ENCODE measurements around the gene HSBP1. TPM values are rescaled to one million over a fixed set of nuclear protein-coding genes. Genes with fewer than 3 reads are reported as not detected.

HSBP1 gene
- total RNA-seq, 1 donor from 2014 or later, result 22.0 TPM

DNA sequence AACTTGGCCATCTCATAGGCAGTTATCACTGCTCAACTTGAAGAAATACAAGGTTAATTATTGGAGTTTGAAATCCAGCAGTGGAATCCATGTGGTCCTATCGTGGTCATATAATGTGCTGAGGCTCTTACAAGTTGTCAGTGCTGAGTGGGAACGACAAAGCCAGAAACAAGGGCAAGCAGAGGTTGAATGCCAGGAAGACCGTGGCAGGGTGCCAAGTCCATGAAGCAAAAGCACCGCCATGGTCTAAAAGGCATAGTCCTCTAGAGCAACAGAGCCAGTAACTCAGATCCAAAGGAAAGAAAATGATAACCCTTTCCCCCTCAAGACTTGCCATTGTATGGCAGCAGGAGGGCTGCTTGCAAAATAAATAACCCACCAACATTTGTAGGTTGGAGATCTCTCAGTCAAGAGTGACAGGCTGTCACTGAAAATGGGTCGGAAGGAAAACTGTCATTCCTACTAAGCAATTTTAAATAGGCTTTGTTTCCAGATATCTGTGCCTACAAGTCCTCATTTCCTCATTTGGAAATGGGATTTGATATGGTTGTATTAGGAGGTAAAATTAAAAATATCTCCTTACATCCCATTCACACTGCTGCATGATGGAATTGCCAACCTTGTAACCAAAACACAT is 36.4 kb upstream of the HSBP1 start:
- H3K27me3 ChIP-seq (ENCODE audit: control insufficient read depth, insufficient read depth, low read length), result no peaks in the 10 kb centered on the region
- no peak overlapping the region for H3K4me3 ChIP-seq (ENCODE audit: low read depth, low read length)
- DNase-seq (ENCODE audit: low read depth), result no peak
- no peaks in the 10 kb centered on the region for H3K36me3 ChIP-seq (ENCODE audit: control insufficient read depth, insufficient read depth, low read length)
- TF ChIP-seq, protein P1, sequence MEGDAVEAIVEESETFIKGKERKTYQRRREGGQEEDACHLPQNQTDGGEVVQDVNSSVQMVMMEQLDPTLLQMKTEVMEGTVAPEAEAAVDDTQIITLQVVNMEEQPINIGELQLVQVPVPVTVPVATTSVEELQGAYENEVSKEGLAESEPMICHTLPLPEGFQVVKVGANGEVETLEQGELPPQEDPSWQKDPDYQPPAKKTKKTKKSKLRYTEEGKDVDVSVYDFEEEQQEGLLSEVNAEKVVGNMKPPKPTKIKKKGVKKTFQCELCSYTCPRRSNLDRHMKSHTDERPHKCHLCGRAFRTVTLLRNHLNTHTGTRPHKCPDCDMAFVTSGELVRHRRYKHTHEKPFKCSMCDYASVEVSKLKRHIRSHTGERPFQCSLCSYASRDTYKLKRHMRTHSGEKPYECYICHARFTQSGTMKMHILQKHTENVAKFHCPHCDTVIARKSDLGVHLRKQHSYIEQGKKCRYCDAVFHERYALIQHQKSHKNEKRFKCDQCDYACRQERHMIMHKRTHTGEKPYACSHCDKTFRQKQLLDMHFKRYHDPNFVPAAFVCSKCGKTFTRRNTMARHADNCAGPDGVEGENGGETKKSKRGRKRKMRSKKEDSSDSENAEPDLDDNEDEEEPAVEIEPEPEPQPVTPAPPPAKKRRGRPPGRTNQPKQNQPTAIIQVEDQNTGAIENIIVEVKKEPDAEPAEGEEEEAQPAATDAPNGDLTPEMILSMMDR (IDR thresholded peaks at IDR 0.05; ENCODE audit: insufficient read depth, low read length, poor library complexity, severe bottlenecking), result no peak

DNA sequence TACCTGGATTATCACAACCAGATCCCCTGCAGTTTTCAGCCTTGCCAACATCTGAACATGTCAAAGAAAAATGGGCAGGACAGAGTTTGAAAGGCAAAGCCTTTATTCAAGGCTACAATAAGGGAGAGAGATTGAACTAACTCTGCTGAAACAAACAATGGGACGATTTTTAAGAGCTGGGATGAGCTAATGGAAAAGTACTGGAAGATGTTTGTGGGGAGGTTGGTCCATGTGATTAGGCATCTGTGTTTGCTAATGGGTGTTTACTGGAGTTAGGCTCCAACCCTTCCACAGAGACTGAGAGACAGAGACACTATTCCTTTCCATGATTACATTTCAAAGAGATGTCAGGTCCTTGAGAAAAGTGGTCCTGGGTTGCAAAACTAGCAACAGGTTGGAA is 35.0 kb upstream of the HSBP1 start:
- no peaks in the 10 kb centered on the region for H3K36me3 ChIP-seq (ENCODE audit: control insufficient read depth, insufficient read depth, low read length)
- no peak for DNase-seq (ENCODE audit: low read depth)
- TF ChIP-seq, protein P1 (IDR thresholded peaks at IDR 0.05; ENCODE audit: insufficient read depth, low read length, poor library complexity, severe bottlenecking), result no peak
- no peak overlapping the region for H3K4me3 ChIP-seq (ENCODE audit: low read depth, low read length)
- no peaks in the 10 kb centered on the region for H3K27me3 ChIP-seq (ENCODE audit: control insufficient read depth, insufficient read depth, low read length)

DNA sequence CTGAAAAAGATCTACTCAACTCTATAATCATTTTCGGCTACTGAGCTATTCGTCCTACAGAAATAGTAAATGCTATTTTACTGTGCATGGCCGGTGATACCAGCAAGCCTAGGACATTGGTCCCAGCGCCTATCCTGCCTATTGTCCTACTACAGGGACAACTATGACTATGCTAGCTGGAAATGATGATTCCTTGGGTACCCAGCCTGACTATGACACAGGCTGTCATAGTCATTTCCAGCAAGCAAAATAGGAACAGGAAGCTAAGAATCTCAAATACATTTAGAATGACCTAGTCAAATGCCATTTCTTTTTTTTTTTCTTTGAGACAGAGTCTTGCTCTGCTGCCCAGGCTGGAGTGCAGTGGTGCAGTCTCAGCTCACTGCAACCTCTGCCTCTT is 33.7 kb upstream of the HSBP1 start:
- Histone ChIP-seq H3K4me3 (ENCODE audit: low read depth, low read length) (no peak overlapping the region), H3K27me3 (ENCODE audit: control insufficient read depth, insufficient read depth, low read length) (no peaks in the 10 kb centered on the region), H3K36me3 (ENCODE audit: control insufficient read depth, insufficient read depth, low read length) (no peaks in the 10 kb centered on the region)
- TF ChIP-seq, protein P1 (IDR thresholded peaks at IDR 0.05; ENCODE audit: insufficient read depth, low read length, poor library complexity, severe bottlenecking), result no peak
- no peak for DNase-seq (ENCODE audit: low read depth)

DNA sequence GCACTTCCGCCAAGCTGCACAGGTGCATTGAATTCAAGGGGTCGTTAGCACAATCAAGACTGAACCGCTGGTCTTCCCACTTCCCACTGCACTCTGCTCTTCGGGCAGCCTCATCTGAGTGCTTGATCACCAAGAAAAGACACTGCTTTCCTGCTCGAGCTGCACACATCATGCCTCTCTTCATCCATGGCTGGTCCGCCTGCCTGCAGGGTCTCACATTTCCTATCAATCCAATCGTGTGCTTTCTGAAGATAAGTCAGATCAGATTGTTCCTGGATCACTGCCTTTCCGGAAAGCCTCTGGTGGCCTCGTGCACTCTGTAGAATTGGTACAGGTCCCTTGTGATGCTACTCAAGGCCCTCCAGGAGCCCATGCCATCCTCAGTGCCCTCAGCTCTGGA is 30.8 kb upstream of the HSBP1 start:
- no peaks in the 10 kb centered on the region for H3K27me3 ChIP-seq (ENCODE audit: control insufficient read depth, insufficient read depth, low read length)
- H3K36me3 ChIP-seq (ENCODE audit: control insufficient read depth, insufficient read depth, low read length), result no peaks in the 10 kb centered on the region
- no peak overlapping the region for H3K4me3 ChIP-seq (ENCODE audit: low read depth, low read length)
- no peak for DNase-seq (ENCODE audit: low read depth)
- TF ChIP-seq, protein P1 (IDR thresholded peaks at IDR 0.05; ENCODE audit: insufficient read depth, low read length, poor library complexity, severe bottlenecking), result no peak

DNA sequence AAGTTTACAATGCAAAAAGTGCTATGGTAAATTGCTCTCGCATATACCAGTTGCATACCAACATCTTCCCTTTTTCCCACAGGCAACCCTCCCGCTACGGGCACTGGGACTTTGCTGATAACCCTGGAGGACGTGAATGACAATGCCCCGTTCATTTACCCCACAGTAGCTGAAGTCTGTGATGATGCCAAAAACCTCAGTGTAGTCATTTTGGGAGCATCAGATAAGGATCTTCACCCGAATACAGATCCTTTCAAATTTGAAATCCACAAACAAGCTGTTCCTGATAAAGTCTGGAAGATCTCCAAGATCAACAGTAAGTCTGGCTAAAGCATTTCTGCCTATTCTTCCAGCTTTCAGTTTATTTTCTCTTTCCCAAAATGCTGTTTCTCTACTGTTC is 27.9 kb upstream of the HSBP1 start:
- H3K36me3 ChIP-seq (ENCODE audit: control insufficient read depth, insufficient read depth, low read length), result no peaks in the 10 kb centered on the region
- DNase-seq (ENCODE audit: low read depth), result no peak
- TF ChIP-seq, protein P1 (IDR thresholded peaks at IDR 0.05; ENCODE audit: insufficient read depth, low read length, poor library complexity, severe bottlenecking), result no peak
- no peak overlapping the region for H3K4me3 ChIP-seq (ENCODE audit: low read depth, low read length)
- no peaks in the 10 kb centered on the region for H3K27me3 ChIP-seq (ENCODE audit: control insufficient read depth, insufficient read depth, low read length)

DNA sequence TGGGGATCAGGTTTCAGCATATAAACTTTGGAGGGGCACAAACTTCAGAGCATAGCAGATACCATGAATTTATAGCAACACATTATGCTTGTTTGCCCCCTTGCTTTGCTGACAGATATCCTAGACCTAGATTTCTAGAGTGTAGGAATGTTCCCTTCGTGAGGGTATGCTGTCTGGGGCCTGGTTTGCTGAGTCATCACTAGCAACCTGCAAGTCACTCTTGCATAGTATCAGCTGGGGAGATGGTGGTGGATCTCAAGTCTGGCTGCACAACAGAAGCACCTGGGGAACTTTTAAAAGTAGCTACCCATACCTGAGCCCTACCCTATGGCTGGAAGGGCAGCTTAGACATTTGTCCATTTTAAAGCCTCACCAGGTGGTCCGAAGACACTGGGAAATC is 22.3 kb upstream of the HSBP1 start:
- no peaks in the 10 kb centered on the region for H3K36me3 ChIP-seq (ENCODE audit: control insufficient read depth, insufficient read depth, low read length)
- H3K27me3 ChIP-seq (ENCODE audit: control insufficient read depth, insufficient read depth, low read length), result no peaks in the 10 kb centered on the region
- H3K4me3 ChIP-seq (ENCODE audit: low read depth, low read length), result no peak overlapping the region
- TF ChIP-seq, protein P1 (IDR thresholded peaks at IDR 0.05; ENCODE audit: insufficient read depth, low read length, poor library complexity, severe bottlenecking), result no peak
- no peak for DNase-seq (ENCODE audit: low read depth)
